GM12878 (cell line): Measurements from ENCODE around the gene GPC6. TPM values are rescaled to one million over a fixed set of nuclear protein-coding genes. Genes with fewer than 3 reads are reported as not detected.

Source experiments
- ATAC-seq: fragments of 200-7000 bp; cut with Tn5 transposase; 3 replicates; pipeline ENCODE4 v1.9.1; 2020; ENCODE audit warnings: mild to moderate bottlenecking, moderate library complexity
- BruUV-seq: library from RNA; stranded (reverse); fragments of 400-500 nt; replicated peaks from 2 replicates; lab custom pipeline; 2021; lab: Mats Ljungman, UMichigan
- CTCF ChIA-PET: fragments of 300-600 bp; sonication (Branson Sonifier 250); formaldehyde crosslinking; extraction: SDS; loops from one replicate; lab custom pipeline; 2021; ENCODE audit warnings: inconsistent platforms; lab: Yijun Ruan, JAX
- POLR2A ChIA-PET: fragments of 350-600 bp; formaldehyde crosslinking; extraction: SDS; loops from one replicate; lab custom pipeline; 2021; ENCODE audit warnings: inconsistent platforms; lab: Charles Lee
- RAD21 ChIA-PET: fragments of 300-600 bp; sonication (Branson Sonifier 250); formaldehyde crosslinking; loops from one replicate; lab custom pipeline; 2023; ENCODE audit warnings: antibody characterized with exemption; ENCODE audit not compliant: unreplicated experiment; lab: Charles Lee
- SMC1A ChIA-PET: fragments of 300-600 bp; sonication (Branson Sonifier 250); formaldehyde crosslinking; loops from one replicate; lab custom pipeline; 2023; ENCODE audit not compliant: unreplicated experiment, uncharacterized antibody; lab: Charles Lee
- DNase-seq: peaks from one replicate; pipeline ENCODE4 v3.0.0-alpha.2; 2011; ENCODE audit warnings: low read depth, low spot score
- FAIRE-seq: peaks from 3 replicates; lab custom pipeline; 2011; peaks lifted over from hg19 to GRCh38; lab: Jason Lieb, UNC
- H2AFZ ChIP-seq: 2 replicates; pipeline ENCODE4 v1.6.0; 2011; ENCODE audit warnings: low read depth, low read length, control low read depth; ENCODE audit not compliant: control insufficient read depth
- H3K27ac ChIP-seq: 2 replicates; pipeline ENCODE4 v1.5.1; 2011; ENCODE audit warnings: control low read depth; ENCODE audit not compliant: control insufficient read depth, insufficient read depth
- H3K27me3 ChIP-seq, 2 experiments: replicated peaks in 1 of 2; 2 replicates each; pipeline versions ENCODE4 v1.6.0 to v1.6.1; 2011; ENCODE audit warnings: low read length in 1 of 2; ENCODE audit not compliant: control insufficient read depth in 2 of 2, insufficient read depth in 2 of 2
- H3K36me3 ChIP-seq, 2 experiments: 2 replicates each; pipeline ENCODE4 v1.5.1; 2011; ENCODE audit warnings: low read length in 1 of 2; ENCODE audit not compliant: control insufficient read depth in 2 of 2, insufficient read depth in 2 of 2
- H3K4me1 ChIP-seq: 2 replicates; pipeline ENCODE4 v1.6.1; 2011; ENCODE audit warnings: mild to moderate bottlenecking, low read length, moderate library complexity, mixed read lengths; ENCODE audit not compliant: control insufficient read depth, insufficient read depth
- H3K4me2 ChIP-seq: 2 replicates; pipeline ENCODE4 v1.6.0; 2011; ENCODE audit warnings: control low read depth; ENCODE audit not compliant: control insufficient read depth, insufficient read depth
- H3K4me3 ChIP-seq: fragments of 200-600 bp; sonication (generic); 2 replicates; pipeline ENCODE4 v1.5.1; 2016
- H3K79me2 ChIP-seq: 2 replicates; pipeline ENCODE4 v1.6.0; 2011; ENCODE audit warnings: low read length; ENCODE audit not compliant: control insufficient read depth, insufficient read depth
- H3K9ac ChIP-seq: 2 replicates; pipeline ENCODE4 v1.8.0; 2011; ENCODE audit warnings: low read length, control low read depth, mixed read lengths; ENCODE audit not compliant: control insufficient read depth, insufficient read depth
- H3K9me3 ChIP-seq: replicated peaks from 3 replicates; pipeline ENCODE4 v1.5.1; 2011; ENCODE audit warnings: mild to moderate bottlenecking, low read length; ENCODE audit not compliant: control insufficient read depth, insufficient read depth
- H4K20me1 ChIP-seq: 2 replicates; pipeline ENCODE4 v1.6.0; 2011; ENCODE audit not compliant: control insufficient read depth, insufficient read depth
- CBFB ChIP-seq: IDR thresholded peaks from 2 replicates; pipeline ENCODE4 v1.6.1; 2016; ENCODE audit warnings: antibody characterized with exemption, low read depth
- CTCF ChIP-seq, 3 experiments: IDR thresholded peaks in 2 of 3; conservative IDR thresholded peaks in 1 of 3; 2 replicates each; pipeline ENCODE4 v1.5.1; 2011; ENCODE audit warnings: low read depth in 3 of 3, low read length in 3 of 3, mild to moderate bottlenecking in 3 of 3, control low read depth in 2 of 3, moderate library complexity in 2 of 3, inconsistent platforms in 1 of 3, mixed read lengths in 1 of 3; ENCODE audit not compliant: control insufficient read depth in 2 of 3, insufficient read depth in 1 of 3; ENCODE audit errors: extremely low read depth in 1 of 3
- EZH2 ChIP-seq: IDR thresholded peaks from 2 replicates; pipeline ENCODE4 v1.6.1; 2012; ENCODE audit warnings: low read depth, mild to moderate bottlenecking, control low read depth, inconsistent platforms, low read length, borderline replicate concordance; ENCODE audit not compliant: control insufficient read depth
- IRF3 ChIP-seq: fragments of 450-650 bp; IDR thresholded peaks from 2 replicates; pipeline ENCODE4 v1.6.1; 2014; ENCODE audit warnings: mild to moderate bottlenecking
- IRF5 ChIP-seq: fragments of 450-650 bp; IDR thresholded peaks from 2 replicates; pipeline ENCODE4 v1.6.1; 2017; ENCODE audit warnings: borderline replicate concordance
- KLF5 ChIP-seq: fragments of 450-650 bp; IDR thresholded peaks from 2 replicates; pipeline ENCODE4 v1.6.1; 2014; ENCODE audit warnings: mild to moderate bottlenecking; ENCODE audit not compliant: partially characterized antibody
- PAX5 ChIP-seq: IDR thresholded peaks from 2 replicates; pipeline ENCODE4 v1.6.1; 2011; ENCODE audit warnings: low read depth, low read length, borderline replicate concordance
- RCOR1 ChIP-seq: conservative IDR thresholded peaks from 2 replicates; pipeline ENCODE4 v1.6.1; 2012; ENCODE audit warnings: low read depth, low read length, improper control_type of control experiment
- SMARCA5 ChIP-seq: fragments of 450-650 bp; IDR thresholded peaks from 2 replicates; pipeline ENCODE4 v1.6.1; 2017; ENCODE audit warnings: mild to moderate bottlenecking
- SMC3 ChIP-seq: IDR thresholded peaks from 2 replicates; pipeline ENCODE4 v1.6.1; 2011; ENCODE audit warnings: low read length, improper control_type of control experiment, borderline replicate concordance
- SUZ12 ChIP-seq: fragments of 200-600 bp; sonication (generic); IDR thresholded peaks from one replicate; pipeline ENCODE4 v1.6.1; 2018; ENCODE audit warnings: antibody characterized with exemption, mild to moderate bottlenecking; ENCODE audit not compliant: unreplicated experiment
- TCF12 ChIP-seq: IDR thresholded peaks from 2 replicates; pipeline ENCODE4 v1.6.1; 2011; ENCODE audit warnings: low read depth, mild to moderate bottlenecking, low read length
- TCF7 ChIP-seq: IDR thresholded peaks from 2 replicates; pipeline ENCODE4 v1.6.1; 2014; ENCODE audit warnings: antibody characterized with exemption, borderline replicate concordance
- USF1 ChIP-seq: IDR thresholded peaks from 2 replicates; pipeline ENCODE4 v1.6.1; 2011; ENCODE audit warnings: borderline replicate concordance, low read depth, mild to moderate bottlenecking, moderate library complexity, mixed read lengths, low read length; ENCODE audit not compliant: insufficient read depth; ENCODE audit errors: extremely low read length
- ZBED1 ChIP-seq: IDR thresholded peaks from 2 replicates; pipeline ENCODE4 v1.6.1; 2016; ENCODE audit warnings: borderline replicate concordance
- ZBTB33 ChIP-seq: fragments of 450-650 bp; IDR thresholded peaks from 2 replicates; pipeline ENCODE4 v1.6.1; 2017; ENCODE audit warnings: mild to moderate bottlenecking
- WGBS: methylation state at CpG from one replicate; pipeline ENCODE4 v1.1.6; 2016; ENCODE audit warnings: low lambda C conversion rate; ENCODE audit not compliant: insufficient replicate concordance, insufficient coverage; ENCODE audit errors: missing lambda C conversion rate; 5-methylcytosine and 5-hydroxymethylcytosine counted together
- in situ Hi-C: fragments of 300-500 bp; cut with MboI; formaldehyde crosslinking; loops from 9 replicates; pipeline ENCODE4 v1.14.3; 2018; ENCODE audit warnings: mixed read lengths
- intact Hi-C: fragments of 100-400 bp; cut with micrococcal nuclease; formaldehyde crosslinking; loops from one replicate; pipeline ENCODE4 v1.14.2; 2022; ENCODE audit not compliant: unreplicated experiment
- polyA plus RNA-seq, 11 experiments: library from polyadenylated mRNA; depleted of rRNA in 4 of 11; unstranded in 6 of 11; stranded (reverse) in 5 of 11; fragments of >200 nt; fragmentation: Nextera tagmentation in 4 of 11; fragmentation: Illumina TruSeq in 1 of 11; extraction: Ambion mirVana in 4 of 11; extraction: Trizol in 1 of 11; gene quantifications; 1 replicate in 1 of 11; 2 replicates in 10 of 11; pipeline versions ENCODE4 v1.2.1 to v1.2.3, GENCODE V29; 2011 to 2016; ENCODE audit warnings: inconsistent platforms in 2 of 11, missing spikeins in 2 of 11, low read depth in 1 of 11
- total RNA-seq, 4 experiments: library from RNA; depleted of rRNA in 3 of 4; stranded (reverse); fragments of >200 nt in 3 of 4; fragmentation: Illumina TruSeq in 1 of 4; extraction: Trizol in 1 of 4; gene quantifications; 2 replicates each; pipeline versions ENCODE4 v1.2.1 to v1.2.3, GENCODE V29; 2013 to 2021

The GPC6 gene
- total and polyA plus RNA-seq, 10 of the 15 experiments (the other 5 are each of a cell fraction or from before 2014, with no cell fraction given) = 0.03 to 0.04 (median 0.03) TPM; not detected in 7

GRCh38 chr13:93727211-93728141 is 500.9 kb downstream of the GPC6 start:
- H4K20me1 ChIP-seq = no peaks in the 10 kb centered on the region
- no peak overlapping the region for H2AFZ ChIP-seq
- no peak for DNase-seq
- H3K27me3 ChIP-seq = no peaks in the 10 kb centered on the region
- no TSS peak for BruUV-seq
- intact Hi-C loops (no loop called here), in situ Hi-C loops (no loop called here)
- no peaks in the 10 kb centered on the region for H3K36me3 ChIP-seq
- no peaks in the 10 kb centered on the region for H3K79me2 ChIP-seq
- H3K4me1 ChIP-seq = no peaks in the 10 kb centered on the region
- no peak for ATAC-seq
- RAD21 ChIA-PET = no interaction called here
- SMC1A ChIA-PET = no interaction called here
- 0% methylated on average over 3 of the region's 3 CpGs for WGBS
- H3K9me3 ChIP-seq = no peaks in the 10 kb centered on the region
- H3K4me3 ChIP-seq = no peak overlapping the region
- H3K27ac ChIP-seq = no peak overlapping the region
- POLR2A ChIA-PET = no interaction called here
- CTCF ChIA-PET = no interaction called here
- H3K4me2 ChIP-seq = no peak overlapping the region
- H3K9ac ChIP-seq = no peak overlapping the region
- FAIRE-seq = no peak
- TF ChIP-seq USF1 (no peak), SMARCA5 (no peak), PAX5 (no peak), CTCF (IDR thresholded peaks at IDR 0.05 in 2 of 3, conservative IDR thresholded peaks at IDR 0.05 in 1 of 3; ENCODE audit: control insufficient read depth in 2 of 3, extremely low read depth in 1 of 3, insufficient read depth in 1 of 3, low read depth in 3 of 3, low read length in 3 of 3) (no peak), SUZ12 (no peak), EZH2 (no peak), IRF3 (no peak), RCOR1 (no peak), IRF5 (no peak), KLF5 (no peak), TCF12 (no peak), SMC3 (no peak), ZBED1 (no peak), ZBTB33 (no peak), CBFB (no peak), TCF7 (no peak)
